SKM-1 treated with dmso at 0.1 percent for 144 hours (cell line): Measurements from ENCODE around the gene UVSSA.
"Not testable (repeated sequence)": the region's sequence is repeated elsewhere in the genome, so short reads cannot be mapped to it uniquely, and the experiment has no call there.

Experiments used
- DNase-seq: peaks from one replicate; lab custom pipeline; 2025; ENCODE audit not compliant: unreplicated experiment; lab: John Stamatoyannopoulos, UW

The UVSSA gene

DNA sequence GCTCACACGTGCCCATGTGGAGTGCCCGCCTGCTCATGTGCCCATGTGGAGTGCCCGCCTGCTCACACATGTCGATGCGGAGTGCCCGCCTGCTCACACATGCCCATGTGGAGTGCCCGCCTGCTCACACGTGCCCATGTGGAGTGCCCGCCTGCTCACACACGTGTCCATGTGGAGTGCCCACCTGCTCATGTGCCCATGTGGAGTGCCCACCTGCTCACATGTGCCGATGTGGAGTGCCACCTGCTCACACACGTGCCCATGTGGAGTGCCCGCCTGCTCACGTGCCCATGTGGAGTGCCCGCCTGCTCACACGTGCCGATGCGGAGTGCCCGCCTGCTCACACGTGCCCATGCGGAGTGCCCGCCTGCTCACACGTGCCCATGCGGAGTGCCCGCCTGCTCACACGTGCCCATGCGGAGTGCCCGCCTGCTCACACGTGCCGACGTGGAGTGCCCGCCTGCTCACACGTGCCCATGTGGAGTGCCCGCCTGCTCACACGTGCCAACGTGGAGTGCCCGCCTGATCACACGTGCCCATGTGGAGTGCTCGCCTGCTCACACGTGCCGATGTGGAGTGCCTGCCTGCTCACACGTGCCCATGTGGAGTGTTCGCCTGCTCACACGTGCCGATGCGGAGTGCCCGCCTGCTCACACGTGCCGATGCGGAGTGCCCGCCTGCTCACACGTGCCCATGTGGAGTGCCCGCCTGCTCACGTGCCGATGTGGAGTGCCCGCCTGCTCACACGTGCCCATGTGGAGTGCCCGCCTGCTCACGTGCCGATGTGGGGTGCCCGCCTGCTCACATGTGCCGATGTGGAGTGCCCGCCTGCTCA, 47.8 kb downstream of the UVSSA start:
- not testable (repeated sequence) for DNase-seq

DNA sequence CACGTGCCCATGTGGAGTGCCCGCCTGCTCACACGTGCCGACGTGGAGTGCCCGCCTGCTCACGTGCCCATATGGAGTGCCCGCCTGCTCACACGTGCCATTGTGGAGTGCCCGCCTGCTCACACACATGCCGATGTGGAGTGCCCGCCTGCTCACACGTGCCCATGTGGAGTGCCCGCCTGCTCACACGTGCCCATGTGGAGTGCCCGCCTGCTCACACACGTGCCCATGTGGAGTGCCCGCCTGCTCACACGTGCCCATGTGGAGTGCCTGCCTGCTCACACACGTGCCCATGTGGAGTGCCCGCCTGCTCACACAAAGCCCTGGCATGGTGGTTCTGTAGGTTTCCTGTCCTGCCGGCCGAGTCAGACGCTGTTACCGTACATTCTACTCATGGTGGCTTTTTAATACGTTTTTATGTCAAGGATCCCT, 48.4 kb downstream of the UVSSA start:
- DNase-seq = not testable (repeated sequence)

DNA sequence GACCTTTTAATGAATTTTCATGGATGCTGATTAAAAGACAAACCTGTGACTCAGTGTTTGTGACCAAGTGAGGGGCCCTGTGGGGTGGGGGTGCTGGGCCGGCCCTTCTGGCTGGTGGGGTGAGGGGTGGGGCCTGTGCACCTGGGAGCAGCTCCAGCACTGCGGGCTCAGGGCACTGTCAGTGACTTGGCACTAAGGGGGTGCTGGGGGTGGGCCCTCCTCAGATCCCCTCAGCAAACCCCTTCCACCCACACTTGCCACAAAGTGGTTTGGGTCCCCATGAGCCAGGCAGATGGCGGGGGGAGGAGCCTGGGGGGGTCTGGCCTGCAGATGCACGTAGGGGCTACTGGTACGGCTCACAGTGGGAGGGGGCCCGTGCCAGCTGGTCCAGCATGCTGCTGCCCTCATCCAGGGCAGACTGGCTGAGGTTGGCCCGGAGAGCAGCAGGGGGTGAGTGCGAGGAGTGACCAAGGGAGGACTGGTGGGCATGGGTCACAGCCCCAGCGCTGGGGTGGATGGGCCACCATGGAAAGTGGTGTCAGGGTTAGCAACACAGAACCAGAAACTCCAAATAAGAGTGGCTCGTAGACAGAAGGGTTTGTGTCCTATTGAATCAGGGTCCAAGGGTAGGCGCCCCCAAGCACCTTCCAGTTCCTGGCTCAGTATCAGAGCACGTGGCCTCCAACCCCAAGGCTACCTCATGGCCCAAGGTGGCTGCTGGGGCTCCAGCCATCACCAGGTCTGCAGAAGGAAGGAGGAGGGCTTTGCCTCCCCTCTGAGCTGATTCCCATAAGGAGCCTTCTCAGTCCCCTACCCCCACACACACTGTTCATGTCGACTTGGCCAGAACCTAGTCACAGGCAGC, 49.2 kb downstream of the UVSSA start:
- DNase-seq = no peak

DNA sequence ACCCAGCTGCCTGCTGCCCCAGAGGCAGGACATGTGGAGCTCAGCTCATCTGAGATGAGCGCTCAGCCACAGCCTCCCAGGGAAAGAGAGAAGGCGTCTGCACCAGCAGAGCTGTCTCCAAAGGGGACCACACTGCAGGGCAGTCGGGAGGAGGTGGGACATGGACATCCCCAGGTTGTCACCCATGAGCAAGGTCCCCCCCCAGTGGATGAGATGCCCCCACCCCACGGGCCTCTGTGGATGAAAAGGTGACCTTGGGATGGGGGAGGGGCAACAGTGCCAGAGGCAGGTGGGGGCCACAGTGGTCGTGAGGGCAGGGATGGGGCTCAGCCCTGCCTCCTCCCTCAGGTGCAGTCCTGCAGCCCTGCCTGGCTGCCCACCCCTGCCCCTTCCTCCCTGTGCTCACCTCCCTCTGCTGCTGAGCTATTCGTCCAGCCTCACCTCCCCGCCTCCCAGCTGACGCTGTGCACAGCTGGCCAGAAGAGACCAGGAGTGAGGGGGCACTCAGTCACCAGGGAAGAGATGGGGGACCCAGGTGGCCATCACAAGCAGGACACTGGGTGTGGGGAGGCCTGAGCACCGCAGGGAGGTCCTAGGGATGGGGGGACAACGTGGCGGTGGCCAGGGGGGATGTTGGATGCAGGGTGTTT, 49.9 kb downstream of the UVSSA start:
- no peak for DNase-seq

DNA sequence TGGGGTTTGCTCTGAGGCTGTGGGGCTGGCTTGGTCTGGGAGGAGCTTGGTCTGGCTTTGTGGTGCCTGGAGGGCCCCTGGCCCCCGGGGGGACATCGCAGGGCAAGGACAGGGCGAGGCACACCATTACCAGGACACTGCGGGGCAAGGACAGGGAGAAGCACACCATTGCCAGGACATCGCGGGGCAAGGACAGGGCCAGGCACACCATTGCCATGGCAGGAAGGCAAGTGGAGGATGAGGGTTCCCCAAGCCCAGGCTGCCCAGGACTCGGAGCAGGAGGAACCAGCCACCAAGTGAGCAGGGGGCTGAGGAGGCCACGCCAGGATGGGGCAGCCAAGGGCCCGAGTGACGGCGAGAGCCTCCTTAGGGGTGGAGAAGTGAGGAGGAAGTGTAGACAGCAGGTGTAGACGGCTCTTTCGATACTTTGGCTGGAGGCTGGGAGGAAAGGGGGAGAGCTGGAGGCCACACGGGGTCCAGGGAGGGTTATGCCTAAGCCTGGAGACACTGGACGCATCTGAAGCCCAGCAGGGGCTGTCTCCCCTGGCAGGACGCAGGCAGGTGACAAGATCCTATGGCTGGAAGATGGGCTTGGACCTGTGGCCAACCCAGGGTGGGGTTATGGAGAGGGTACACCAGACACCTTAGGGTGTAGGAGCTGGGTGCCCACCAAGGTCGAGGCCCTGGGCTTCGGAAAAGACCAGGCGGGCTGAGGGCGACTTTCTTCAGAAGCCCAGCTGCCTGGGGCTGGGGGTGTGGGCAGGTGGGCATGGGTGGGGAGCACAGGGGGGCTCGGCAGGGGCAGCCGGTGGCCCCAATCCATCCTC, 51.9 kb downstream of the UVSSA start:
- no peak for DNase-seq

DNA sequence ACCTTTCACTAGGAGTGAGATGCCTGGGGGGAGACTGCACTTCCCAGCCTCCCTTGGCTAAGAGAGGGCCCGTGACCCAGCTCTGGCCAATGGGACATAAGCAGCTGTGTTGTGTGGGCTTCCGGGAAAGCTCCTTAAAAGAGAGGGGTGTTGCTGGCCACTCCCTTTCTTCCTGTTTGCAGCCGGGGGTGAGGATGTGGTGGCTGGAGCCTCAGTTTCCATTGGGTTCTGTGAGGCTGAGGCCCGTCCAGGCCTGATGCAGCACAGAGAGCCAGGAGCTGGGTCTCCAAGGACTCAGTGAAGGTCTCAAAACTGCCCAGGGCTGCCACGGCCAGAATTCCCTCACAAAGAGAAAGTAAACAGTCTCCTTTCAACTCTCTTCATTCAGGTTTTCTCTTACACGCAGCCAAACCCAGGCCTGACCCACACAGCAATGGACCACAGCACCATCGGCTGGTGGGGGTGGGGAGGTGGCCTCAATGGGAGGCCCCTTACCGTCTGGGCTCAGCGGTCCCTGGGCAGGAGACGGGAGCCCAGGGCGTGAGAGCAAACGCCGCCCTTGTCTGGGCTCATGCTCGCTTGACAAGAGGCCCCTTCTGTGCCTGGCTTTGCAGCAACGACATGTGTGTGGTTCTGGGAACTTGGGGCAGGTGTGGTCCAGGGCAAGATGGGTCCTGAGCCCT, 52.6 kb downstream of the UVSSA start:
- no peak for DNase-seq

DNA sequence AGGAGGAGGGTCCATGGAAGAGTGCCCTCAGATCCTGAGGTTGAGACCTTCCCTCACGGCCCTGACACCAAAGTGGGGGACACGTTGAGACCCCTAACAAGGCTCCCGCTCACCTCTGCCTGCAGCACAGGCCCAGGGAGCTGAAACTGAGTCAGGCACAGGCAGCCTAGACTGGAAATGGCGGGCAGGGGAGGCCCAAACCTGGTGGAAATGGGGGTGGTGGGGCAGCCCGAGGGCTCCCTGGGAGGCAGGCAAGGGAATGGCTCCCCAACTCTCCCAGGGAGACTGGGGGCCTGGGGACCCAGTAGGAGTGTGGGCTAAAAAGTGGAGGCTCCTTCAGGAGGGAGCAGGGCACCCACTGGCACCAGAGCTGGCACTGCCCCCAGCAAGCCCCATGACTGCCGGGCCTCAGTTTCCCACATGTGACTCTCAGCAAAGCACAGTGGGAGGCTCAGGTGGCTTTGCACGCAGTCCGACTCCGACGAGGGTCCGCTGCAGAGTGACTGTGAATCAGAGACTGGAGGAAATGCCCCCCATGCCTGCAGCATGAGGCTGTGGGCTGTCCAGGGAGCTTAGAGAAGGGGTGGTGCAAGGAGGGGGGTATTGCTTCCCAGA, 53.3 kb downstream of the UVSSA start:
- no peak for DNase-seq

DNA sequence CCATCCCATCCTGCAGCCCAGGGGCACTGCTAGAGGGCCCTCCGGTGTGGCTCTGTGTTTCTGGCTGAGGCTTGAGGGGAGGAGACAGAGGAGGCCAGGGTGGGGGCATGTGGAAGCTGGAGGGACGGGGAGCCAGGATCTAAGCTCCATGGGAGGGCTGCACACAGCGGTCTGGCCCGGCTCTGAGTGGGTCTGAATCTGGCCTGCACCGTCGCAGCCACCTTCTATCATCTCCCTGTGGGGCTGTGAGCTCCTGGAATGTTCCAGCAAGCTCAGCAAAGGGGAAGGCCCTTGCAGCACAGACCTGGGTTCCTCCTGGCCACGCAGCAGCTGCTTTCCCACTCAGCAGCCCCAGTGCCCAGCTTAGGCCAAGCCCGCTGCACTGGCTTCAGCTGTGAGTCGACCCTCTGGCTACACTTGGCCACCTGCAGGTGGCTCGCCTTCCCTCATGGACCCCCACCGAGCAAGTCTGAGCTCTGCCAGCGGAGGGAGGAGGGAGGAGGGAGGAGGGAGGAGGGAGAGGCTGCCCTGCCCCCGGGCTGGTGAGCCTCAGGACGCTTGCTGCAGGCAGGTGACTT, 53.9 kb downstream of the UVSSA start:
- DNase-seq = no peak

DNA sequence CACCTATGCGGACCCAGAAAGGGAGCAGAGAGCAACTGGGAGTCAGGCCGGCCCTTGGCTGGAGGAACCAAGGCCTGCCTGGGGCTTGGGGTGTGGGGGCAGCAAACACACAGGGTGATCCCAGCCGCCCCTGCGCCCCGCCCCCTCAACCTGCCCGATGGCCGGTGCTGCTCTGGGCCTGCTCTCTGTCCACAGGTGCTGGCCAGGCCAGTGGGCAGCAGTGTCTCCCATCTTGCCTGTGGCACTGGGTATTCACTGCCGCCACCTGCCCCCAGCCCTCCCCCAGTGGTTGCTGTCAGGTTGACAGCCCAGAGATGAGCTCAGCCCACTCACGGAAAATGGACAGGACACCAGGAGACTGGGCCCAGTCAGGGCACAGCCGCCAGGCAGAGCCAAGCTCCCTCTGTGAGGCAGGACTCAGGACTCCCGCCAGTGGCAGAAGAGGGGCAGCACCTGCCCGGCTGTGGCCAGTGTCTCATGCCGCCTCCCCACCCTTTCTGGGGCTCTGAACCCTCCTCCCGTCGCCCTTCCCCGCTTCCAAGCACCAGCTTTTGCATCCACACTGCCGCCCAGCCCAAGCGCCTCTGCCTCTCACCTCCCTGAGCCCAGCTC, 54.5 kb downstream of the UVSSA start:
- DNase-seq = no peak

DNA sequence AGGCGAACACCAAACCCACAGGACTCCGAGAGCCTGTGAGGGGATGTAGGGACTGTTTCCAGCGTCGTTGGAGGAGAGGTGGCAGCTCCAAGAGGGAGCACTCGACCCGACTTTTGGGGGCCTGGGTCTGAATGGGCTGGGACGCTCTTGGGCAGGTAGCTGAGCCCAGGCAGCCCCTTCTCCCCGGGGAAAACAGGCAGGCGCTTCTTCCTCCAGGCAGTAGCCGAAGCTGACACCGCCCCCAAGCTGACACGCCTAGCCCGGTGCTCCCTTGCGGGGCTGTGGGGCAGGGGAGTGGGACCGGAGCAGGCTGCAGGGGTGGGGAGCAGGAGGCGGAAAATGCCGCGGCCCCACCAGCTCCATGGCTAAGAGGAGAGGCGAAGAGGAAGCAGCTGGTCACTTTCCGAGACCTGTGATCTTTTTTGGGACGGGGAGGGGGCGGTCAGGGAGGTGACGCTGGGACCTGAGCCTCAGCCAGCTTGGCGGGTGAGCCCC, 55.1 kb downstream of the UVSSA start:
- DNase-seq = no peak

DNA sequence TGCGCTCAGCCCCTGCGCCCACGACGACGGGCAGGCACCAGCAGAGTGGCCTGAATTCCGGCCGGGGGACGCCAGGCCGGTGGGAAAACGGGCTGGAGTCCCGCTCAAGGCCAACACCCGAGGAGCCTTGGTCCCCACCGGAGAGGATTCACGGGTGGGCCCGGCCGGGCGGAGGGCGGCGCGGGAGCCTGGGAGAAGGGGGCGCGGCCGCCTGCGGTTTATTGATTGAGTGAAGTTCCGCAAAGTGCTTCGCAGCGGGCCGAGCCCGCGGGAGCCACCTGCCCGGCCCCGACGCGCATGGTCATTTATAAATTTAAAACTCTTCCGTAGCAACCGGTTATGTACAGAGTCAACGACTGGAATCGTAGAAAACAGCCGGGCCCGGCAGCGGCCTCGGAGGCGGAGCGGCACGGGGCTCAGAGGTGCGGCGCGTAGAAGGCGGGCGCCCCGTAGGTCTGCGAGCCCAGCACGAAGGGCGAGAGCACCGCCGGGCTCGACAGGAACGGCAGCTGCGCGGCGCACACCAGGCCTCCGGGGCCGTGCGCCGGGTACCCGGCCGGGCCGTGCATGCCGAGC, 55.6 kb downstream of the UVSSA start:
- no peak for DNase-seq

DNA sequence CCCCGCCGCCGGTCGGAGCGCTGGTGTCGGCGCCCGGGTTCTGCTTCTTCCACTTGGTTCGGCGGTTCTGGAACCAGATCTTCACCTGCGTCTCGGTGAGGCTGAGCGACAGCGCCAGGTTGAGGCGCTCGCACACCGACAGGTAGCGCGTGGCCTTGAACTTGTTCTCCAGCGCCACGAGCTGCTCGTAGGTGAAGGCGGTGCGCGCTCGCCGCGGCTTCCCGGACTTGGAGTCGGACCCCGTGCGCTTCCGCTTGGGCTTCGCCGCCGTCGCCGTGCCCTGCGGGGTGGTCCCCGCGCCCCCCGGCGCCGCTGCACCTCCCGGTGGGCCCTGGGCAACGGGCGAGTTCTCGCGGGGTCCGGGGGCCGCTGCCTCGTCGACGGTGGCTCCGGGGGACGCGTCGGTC, 56.2 kb downstream of the UVSSA start:
- DNase-seq = no peak

DNA sequence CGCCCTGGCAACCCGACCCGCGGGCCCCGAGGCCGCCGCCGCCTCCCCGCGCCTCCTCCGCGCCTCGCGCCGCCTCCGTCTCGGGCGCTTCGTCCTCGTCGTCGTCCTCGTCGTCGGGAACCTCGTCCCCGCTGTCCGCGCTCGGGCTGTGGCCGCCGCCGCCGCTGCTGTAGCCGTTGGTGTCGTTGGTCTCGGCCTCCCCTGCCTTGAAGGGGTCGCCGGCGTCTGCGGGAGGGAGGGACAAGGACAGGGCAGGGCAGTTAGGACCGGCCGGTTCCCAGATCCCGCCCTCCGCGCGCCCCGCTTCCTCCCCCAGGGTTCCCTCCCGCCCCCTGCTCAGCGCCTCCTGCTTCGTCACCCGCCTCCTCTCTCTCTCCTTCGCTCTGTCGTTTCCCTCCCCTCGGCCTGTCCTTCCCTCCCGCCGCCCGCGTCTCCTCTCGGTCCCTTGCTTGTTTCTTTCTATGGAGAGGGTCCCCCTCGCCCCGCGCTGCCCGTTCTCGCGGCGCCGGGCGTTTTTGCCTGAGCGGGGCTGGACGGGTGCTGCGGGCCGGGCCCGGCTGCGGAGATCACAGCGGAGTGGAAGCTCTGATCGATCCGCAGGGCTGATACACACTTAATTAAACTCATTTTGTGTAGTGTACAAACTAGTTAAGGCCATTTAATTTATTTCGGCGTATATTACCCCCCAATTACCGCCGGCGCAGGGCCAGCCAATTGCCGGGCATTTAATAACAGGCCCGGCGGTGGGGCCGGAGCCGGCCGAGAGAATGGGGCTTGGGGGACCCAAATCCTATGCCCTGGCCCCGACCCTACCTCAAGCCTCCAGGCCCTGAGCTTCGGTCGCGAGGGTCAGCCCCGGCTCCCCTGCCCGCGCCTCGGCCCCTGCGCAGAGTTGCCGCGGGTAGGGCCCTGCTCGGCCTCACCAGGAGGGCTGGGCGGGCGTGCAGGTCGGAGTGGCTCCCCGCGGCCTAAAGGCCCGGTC, 56.9 kb downstream of the UVSSA start:
- DNase-seq = no peak

DNA sequence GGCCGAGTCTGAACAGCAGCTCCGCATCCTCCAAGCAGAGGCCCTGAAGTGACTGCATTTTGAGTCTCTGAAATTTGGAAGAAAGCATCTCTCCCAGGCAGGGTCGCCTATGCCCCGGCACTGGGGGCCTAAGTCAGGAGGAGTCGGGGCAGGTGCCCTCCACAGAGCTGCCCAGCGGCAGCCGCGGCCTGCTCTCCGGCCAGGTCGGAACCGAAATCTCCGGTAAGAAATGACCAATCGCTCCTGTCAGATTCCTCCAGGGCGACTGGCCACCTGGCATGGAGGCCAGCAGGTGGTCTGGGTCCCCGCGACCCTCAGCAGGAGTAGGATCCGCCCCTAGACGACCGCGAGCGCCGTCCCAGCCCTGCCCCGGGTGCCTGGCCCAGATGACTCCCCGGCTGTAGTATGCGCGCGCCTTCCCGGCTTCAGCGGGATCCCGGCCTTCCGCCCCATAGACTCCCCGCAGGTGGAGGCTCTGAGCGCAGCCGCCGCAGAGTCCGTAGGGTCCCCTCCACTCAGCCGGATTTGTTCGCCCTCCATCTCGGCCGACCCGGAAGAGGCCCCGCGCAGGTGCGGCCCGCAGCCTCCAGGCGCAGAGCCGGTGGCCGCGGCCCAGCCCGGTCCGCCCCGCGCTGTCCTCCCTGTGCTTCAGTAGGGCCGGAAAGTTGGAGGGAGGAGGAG, 57.7 kb downstream of the UVSSA start:
- DNase-seq = no peak

DNA sequence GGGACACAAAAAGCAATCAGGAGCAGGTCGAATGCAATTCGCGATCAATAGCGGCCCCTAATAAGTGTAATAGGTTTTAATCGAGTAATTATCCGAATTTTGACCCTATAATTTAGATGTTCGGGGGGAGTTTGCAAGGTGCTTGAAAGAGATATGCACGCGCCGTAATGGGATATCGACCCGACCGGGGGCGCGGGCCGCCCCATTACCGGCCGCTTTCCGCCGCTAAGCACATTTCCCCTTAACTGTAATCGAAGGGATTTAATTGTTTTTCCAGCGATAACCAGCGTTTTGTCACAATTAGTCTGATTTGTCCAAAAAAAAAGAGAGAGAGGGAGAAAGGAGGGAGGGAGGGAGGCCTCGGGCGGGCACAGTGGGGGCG, 58.2 kb downstream of the UVSSA start:
- no peak for DNase-seq

DNA sequence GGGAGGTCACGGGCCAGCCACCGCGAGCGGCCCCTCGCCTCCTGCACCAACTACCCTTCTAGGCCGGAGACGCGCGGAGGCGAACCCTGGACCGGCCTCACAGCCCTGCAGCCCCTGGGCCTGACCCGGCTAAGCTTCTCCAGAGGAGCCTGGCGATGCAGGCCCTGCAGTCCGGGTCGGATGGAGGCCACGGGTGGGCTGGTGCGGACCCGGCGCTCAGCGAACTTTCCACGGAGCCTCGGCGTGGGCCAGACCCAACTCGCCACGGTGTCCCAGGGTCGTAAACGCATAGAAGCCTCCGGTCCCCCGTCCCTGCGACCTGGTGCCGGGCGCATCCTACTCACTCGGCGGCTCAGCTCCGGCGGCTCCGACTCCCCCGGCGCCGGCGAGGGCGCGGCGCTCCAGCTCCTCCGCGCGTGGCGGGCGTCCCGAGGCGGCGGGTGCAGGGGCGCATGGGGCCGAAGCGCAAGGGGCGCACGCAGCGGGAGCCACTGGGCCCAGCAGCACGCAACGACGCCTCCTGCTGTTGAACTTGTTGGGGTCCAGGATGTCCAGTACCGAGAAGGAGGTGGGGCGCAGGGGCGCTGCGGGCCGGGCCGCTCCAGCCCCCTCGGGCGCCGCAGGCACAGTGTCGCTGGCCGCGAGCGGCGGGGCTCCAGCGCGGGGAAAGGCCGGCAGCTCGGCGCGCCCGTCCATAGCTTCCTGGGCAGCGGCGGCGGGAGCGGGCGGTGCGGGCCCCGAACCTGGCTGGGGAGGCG, 58.8 kb downstream of the UVSSA start:
- no peak for DNase-seq
